ENCODE results near the gene RASA1.

RASA1 gene

DNA sequence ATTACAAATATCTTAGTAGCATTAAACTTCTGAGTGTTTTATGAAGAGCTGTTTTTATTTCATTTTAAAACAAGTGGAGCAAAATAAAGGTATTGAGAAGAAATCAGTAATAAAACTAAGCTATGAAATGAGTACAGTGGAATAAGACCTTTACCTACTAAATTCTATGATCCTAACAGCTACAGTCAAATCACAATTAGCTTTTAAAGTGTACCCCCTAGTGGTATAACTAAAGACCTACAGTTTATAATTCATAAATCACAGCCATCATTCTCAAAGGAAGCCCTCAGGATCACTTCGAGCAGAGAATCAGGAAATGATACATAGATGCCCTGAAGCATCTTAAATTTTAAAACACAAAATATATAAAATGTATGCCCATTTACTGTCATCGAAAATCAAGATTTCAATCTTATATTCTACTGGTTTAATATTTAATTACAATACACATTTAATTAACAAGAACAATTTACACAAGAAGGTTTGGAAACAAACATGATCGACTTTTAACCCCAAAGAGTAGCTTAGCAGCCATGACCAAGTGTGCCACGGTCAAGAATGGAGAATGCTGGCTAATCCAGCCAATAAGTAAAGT, 132.7 kb downstream of the RASA1 start:
- DNase-seq (ENCODE audit: low read depth in 2 of 3, low spot score in 2 of 3), result no peak

DNA sequence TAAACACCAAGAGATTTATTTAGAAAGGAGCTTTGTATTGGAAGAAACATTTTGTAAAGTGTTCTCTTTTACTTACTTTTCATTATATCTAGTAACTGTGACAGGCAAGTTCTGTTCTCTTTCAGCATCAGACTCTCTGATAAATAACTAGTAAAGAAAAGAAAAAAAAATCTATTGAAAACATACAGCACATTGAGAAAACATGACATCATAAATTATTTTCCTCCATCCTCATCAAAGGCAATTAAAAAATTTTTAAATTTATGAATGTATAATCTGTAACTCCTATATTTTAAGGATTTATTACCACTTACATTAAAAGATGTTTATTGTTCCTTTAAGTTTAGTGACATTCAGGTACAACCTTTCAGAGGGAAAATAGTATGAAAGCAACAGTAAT, 133.9 kb downstream of the RASA1 start:
- no peak for DNase-seq (ENCODE audit: low read depth in 2 of 3, low spot score in 2 of 3)

DNA sequence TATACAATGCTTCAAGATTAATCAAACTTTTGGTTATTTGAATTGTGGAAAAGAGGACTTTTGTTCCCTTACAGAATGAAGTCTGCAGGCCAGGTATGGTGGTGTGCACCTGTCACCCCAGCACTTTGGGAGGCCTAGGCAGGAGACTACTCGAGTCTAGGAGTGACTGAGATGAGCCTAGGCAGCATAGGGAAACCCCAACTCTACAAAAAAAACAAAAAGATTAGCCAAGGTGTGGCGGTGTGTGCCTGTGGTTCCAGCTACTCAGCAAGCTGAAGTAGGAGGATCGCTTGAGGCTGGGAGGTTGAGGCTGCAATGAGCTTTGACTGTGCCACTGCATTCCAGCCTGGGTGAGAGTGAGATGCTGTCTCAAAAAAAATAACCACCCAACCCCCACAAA, 135.7 kb downstream of the RASA1 start:
- DNase-seq (ENCODE audit: low read depth in 2 of 3, low spot score in 2 of 3), result no peak

DNA sequence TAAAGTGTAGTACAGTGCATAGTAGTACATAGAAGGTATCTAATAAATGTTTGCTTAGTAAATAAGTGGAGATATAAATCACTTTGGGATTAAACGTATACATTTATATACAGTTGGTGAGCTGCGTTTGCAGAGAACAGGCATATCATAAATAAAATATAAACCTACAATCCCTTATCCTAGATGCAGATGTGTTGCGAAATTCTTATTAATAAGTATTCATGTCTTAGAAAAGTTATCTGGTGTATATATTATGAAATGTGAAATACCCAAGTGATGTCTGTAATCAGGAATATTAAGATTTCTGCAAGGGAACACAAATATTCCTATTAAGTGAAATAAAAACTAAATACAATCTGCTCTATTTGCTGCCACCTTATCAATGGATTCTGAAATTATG, 136.2 kb downstream of the RASA1 start:
- no peak for DNase-seq (ENCODE audit: low read depth in 2 of 3, low spot score in 2 of 3)

DNA sequence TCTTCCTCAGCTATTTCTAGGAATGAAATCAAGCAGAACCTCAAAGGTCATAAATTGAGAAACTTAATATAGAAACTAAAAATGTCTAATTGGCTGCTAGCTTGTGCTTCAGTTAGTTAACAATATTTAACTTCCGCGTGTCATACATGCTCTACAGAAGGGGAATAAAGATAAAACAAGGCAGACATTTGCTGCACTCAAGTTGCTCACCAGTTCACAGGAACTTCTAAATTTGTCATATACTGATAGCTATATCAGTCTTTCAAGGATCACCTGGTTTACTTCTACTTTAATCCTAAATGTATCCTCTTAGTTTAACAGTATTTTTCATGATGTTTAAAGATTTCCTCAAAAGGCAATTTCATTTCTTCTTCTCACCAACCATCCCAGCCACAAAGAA, 136.7 kb downstream of the RASA1 start:
- DNase-seq (ENCODE audit: low read depth in 2 of 3, low spot score in 2 of 3), result no peak

DNA sequence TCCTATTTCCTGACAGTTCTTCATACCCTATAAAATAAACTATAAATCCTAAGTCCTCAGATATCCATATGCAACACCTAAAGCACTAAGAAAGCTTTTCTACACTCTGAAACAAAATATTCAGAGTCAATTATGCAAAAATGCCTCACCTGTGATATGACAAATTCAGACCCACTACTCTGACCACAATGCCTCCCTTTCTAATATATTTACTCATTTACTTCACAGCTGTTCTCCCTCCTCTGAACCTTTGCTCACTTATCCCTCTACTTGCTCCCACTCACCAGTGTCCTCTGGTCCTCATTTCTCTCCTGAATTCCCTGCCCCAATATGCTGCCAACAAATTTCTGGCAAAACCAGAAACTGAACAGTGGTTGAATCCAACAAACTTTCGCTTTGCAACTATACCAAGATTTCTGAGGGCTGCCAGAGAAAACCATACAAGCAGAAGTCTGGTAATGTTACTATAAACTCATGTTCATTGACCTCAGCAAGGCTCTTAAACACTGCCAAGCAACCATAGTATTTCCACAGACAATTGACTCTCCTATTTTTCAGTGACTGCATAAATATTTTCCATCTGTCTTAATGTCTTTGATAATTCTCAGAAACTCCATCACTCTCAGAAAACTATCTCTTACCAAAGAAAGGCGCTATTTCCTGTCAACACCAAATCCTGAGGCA, 137.9 kb downstream of the RASA1 start:
- DNase-seq (ENCODE audit: low read depth in 2 of 3, low spot score in 2 of 3), result no peak

DNA sequence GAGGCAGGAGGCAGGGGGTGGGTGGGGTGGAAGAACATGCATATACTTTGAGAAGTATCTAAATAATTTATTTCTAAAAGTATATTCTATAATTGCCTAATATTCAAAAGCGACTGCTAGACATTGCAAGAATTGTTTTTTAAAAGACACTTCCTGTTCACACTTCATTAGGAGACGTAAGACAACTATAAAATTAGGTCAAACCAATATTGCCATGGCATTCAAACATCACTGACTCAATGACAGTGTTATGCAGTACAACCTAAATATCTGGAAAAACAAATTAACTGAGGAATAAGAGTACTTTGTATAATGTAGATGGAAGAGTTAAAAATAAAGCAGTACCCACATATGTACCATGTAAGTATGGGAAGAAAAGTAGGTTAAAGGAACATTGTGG, 140.5 kb downstream of the RASA1 start:
- no peak for DNase-seq (ENCODE audit: low read depth in 2 of 3, low spot score in 2 of 3)

DNA sequence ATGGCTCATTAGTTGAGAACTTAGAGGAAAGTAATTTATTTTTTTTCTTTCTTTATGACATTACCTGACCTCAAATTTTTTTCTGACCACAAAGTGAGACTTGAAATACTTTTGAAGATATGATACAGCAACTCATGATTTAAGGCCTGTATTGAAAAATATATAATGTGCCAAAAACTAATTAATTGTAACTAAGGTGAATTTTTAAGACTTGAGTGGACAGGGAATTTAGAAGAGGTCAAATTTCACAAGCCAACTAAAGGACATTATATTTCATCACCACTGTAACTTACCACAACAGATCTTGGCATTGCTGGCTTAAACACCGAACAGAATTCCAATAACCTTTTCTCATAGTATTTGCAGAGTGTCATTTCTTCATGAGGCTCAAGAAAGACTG, 143.2 kb downstream of the RASA1 start:
- no peak for DNase-seq (ENCODE audit: low read depth in 2 of 3, low spot score in 2 of 3)

DNA sequence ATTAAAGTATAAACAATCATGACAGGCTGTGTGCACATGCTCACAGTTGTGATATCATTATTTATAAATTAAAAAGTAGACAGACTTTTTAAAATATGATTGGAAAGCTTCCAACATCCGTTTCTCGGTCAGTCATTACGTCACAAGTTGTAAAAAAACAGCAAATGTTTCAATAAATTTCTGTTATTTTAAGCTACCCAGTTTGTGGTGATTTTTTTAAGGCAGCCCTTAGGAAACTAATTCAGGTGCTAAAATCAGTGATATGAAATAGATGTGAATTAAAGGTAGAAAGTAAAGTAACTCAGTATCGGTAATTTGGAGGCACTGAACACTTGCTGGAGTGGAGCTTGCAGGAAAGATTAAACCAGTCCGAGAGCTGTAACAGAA, 143.9 kb downstream of the RASA1 start:
- no peak for DNase-seq (ENCODE audit: low read depth in 2 of 3, low spot score in 2 of 3)

DNA sequence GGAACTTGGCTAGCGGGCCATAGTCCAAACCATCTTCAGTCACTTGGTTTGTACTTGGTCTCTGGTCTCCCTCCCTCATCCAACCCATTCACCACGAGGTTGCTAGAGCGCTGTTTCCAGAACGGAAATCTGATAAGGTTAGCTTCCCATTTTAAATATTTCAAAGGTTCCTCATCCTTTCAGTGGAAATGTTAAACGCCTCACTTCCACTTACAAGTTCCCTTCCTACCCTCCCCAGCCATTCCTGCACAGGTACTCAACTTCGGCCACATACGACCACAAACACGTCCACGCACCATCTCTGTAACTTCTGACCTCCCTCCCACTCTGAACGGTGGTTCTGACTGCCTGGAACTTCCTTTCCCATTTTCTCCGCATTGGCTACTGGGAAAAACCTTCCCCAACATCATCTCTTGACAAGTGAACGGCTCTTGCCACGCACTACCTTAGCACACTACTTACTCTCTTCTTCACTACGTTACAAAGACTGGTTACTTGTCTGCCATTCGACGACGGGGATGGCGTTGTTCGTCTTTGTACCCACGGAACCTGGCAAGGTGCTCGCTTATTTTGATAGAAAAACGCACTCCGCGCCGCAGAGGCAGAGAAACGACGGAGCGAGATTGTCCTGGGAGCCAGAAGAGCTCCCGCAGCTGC, 144.4 kb downstream of the RASA1 start:
- peak in 2 of 3 experiments; percentile 6 to 10 for DNase-seq (ENCODE audit: low read depth in 2 of 3, low spot score in 2 of 3)

DNA sequence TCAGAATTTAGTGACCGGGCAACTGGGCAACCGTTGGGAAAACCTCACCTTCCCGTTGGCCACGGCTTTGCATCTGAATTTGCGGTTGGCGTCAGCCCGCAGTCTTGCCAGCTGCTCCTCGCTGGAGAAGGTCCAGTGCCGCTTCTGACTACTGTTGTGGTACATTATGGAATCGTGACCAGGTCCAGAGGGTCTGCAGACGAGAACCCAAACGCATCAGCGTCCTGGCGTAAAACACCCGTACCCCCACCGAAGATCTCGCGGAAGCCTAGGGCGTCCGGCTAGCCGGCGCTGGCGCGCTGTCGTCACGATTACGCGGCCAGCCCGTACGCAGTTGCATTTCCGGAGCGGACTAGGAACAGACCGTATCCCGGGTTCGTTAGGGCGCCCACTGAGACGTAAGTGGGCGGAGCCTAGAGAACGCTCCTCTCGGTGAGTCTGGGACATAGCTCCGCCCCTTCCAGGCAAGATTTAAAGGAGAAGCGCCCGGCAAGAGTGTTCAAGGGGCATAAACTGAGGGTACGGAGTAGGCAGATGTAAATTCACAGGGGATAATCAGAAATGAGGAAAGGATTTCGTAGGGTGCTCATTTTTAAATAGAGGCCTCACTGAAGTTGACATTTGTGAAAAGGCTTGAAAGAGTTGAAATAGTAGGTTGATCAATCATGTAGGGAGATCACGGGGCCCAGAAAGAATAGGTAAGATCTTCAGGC, 145.1 kb downstream of the RASA1 start, which contains the start of gene CCNH:
TSS of gene CCNH (minus strand) at position 301 of the 713 bp plus-strand sequence. CDS start at position 165, 136 bp downstream.
- DNase-seq (ENCODE audit: low read depth in 2 of 3, low spot score in 2 of 3), result peak; percentile 62 to 90 (median 84)

DNA sequence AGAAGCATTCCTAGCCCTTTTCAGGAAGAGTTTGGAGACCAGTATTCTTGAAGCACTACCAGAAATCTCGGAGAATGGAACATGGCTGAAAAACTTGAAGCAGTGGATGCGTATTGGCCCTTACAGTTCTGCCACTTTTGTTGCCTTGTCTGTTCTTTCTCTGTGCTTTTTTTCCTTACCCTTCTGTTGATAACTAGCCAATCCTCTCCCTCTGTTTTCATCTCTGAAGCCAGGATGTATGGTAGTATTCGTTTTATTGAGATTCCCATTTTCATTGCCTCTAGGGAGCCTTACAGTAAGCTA, 145.6 kb downstream of the RASA1 start:
- DNase-seq (ENCODE audit: low read depth in 2 of 3, low spot score in 2 of 3), result no peak

DNA sequence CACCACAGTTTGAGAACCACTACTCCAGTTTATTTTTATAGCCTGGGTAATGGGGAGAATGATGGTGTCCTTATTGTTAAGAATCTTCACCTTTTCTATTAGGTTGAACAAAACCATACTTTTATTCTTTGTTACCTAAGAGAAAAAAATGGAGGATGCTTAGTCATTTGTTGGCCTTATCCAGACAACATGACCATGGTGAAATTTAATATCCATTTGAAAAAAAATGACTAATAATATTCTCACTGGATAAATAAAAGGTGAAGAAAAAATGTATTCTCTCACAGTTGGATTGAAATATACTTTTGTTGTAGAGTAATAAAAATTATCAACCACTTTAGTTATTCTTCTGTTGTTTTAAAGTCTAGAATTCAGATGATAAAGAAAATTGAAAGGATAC, 150.8 kb downstream of the RASA1 start:
- DNase-seq (ENCODE audit: low read depth in 2 of 3, low spot score in 2 of 3), result no peak

DNA sequence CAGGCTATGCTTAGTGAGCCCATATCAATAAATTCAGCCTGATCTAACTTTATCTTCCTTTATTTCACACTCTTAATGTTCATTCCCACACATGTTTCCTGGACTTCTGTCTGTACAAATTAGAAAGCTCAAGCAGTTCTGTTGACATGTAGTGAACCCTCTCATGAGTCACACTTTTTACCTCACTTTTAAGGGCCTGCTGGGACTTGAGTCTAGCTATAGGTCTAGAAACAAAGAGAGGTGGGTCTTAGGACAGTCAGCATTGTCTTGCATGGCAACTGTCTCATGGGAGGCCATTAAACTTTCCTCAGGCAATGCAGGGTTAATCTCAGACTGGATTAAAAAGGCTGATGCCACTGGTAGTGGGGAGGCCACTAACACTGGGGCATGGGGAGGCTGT, 153.6 kb downstream of the RASA1 start:
- no peak for DNase-seq (ENCODE audit: low read depth in 2 of 3, low spot score in 2 of 3)

DNA sequence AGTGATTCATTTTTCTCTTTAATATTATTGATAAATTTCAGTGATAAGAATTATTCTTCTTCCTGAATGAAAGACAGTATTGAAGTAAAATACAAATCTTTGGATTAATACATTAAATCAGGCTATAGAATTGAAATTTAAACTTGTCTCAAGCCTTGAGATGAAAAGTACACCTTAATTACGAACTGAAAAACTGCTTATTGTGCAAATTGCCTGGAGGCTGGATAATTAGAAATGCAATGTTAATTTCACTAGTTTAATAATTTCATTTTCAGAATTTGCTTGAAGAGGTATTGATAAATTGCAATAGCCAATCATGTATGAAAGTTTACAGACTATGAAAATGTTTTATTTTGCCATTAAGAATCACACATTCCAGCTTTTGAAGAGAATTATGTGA, 156.1 kb downstream of the RASA1 start:
- DNase-seq (ENCODE audit: low read depth in 2 of 3, low spot score in 2 of 3), result no peak

DNA sequence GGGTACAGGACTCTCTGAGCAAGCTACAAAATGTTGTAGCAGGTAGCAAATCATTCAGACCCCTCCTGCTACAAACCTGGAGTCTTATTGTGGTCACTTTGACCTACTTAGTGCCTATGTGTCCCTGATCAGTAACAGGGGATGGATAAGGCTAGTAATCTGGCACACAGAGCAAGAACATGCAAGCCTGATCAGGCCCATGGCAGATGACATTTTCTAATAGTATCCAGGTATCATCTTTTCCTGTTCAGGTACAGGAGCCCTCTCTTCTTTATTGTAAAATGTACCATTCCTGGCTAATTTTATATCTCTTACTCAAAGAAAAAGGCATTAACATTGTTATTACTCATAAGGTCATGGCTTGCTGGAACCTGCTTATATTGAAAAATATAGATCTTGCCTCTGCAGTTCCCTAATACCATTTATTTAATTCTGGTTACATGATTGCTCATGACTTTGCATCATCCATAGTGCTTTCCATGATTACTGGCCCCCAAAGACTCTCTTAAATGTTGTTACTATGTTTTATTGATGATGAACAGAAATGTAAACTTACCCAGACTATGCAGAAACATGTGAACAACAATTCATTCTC, 163.3 kb downstream of the RASA1 start:
- no peak for DNase-seq (ENCODE audit: low read depth in 2 of 3, low spot score in 2 of 3)

DNA sequence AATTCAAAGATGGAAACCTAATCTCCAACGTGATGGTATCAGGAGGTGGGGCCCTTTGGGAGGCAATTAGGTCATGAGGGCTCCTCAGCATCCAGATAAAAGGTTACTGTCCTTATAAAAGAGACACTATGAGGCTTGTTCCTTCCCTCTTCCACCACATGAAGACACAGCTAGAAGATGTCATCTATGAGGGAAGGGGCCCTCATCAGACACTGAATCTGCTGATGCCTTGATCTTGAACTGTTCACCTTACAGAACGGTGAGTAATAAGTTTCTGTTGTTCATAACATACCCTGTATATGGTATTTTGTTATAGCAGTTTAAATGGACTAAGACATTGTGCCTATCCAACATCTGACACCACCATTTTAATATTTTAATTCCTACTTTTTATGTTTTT, 164.8 kb downstream of the RASA1 start:
- no peak for DNase-seq (ENCODE audit: low read depth in 2 of 3, low spot score in 2 of 3)

DNA sequence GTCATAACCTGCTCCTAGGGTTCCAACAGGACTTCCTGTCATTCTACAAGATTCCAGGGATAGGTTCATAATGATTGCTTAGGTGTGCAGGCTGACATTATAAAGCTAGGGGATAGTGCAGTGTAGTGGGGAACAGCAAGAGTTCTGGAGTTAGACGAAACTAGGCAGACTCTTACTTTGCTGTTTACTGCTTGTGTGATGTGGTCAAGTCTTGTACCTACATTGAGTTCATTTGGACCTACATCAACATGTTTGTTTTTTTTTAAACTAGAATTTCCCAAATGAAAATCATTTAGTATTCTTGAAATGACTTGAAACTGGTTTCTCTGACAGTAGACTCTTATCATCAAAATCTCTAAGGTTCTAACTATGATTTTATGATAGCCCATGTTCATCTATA, 166.3 kb downstream of the RASA1 start:
- DNase-seq (ENCODE audit: low read depth in 2 of 3, low spot score in 2 of 3), result no peak

DNA sequence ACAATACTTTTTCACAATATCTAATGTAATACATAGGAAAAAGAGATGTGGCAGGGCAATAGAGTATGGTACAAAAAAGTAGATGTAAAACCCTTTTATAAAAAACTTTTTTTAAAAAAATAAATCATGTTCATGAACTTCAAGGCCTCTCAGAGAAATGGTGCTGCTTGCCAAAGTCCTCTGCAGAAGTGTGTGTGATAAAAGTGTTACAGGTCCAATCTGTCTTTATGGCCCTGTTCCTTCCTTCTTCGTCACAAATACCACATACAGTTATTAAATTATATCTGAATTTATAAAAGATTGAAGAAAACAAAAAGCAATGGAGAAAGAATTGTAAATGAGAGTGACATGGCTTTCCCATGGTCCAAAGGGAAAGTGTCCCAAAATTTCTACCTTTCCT, 166.8 kb downstream of the RASA1 start:
- DNase-seq (ENCODE audit: low read depth in 2 of 3, low spot score in 2 of 3), result no peak

DNA sequence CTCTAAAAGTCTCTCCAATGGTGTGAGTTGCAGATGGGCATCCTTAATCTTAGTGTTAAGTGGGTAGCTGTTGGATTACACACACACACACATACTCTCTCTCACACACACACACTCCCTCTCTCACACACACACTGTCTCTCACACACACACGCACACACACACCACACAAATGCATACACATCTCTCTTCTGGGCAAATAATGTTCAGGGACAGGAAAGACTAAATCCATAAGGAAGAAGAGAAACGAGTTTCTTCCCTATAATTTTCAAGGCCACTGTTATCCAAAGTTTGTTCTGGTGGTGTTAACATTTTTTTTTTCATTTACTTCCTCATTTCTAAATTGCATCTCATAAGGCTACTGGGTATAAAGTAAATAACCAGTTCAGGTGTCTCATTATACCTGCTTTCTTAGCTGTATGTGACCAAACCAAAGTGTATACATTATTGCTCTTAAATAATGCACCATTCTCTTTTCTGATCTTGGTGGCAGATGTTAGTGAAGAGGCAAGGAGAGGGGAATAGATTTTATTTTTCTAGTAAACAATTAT, 167.5 kb downstream of the RASA1 start:
- DNase-seq (ENCODE audit: low read depth in 2 of 3, low spot score in 2 of 3), result no peak

DNA sequence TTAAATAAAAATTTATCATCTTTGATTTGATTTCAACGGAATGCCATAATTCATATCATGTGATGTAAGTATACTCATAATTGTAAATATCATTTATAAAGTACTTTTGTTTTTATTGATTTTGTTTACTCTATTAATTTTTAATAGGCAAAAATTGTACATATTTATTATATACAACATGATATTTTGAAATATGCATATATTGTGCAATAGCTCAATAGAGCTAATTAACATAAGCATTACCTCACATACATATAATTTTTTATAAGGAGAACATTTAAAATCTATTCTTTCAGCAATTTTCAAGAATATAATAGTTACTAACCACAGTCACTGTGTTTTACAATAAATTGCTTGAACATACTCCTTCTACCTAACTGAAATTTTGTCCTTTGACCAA, 170.0 kb downstream of the RASA1 start:
- DNase-seq (ENCODE audit: low read depth in 2 of 3, low spot score in 2 of 3), result no peak

DNA sequence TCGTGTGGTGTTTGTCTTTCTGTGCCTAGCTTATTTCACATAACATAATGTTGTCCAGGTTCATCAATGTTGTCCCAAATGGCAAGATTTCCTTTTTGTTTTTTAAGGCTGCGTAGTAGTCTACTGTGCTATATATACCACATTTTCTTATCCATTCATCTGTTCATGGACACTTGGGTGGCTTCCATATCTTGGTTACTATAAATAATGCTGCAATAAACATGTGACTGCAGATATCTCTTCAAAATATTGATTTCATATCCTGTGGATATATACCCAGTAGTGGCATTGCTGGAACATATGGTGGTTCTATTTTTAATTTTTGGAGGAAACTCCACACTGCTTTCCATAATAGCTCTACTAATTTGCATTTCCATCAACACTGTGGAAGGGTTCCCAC, 170.5 kb downstream of the RASA1 start:
- no peak for DNase-seq (ENCODE audit: low read depth in 2 of 3, low spot score in 2 of 3)

Data from activated CD8-positive, alpha-beta memory T cell treated with anti-CD3 and anti-CD28 coated beads for 48 hours (primary cell).